Central memory CD8-positive, alpha-beta T cell (primary cell): Measurements from ENCODE around the gene VSIG10L2.
A peak's percentile ranks its signal among the peaks of the same experiment; 100 is the strongest.

Experiments
- ATAC-seq: fragments of 150-1000 bp; cut with Tn5 transposase; replicated peaks from 2 replicates; pipeline ENCODE4 v1.10.0; 2022; ENCODE audit warnings: mild to moderate bottlenecking, moderate FRiP score, moderate number of reproducible peaks; ENCODE audit not compliant: poor library complexity, severe bottlenecking; ENCODE audit errors: extremely low read depth
- DNase-seq, 2 donors: peaks; one replicate each; pipeline ENCODE4 v3.0.0; 2021; ENCODE audit warnings: low spot score in 2 of 2
- H3K27ac Mint-ChIP-seq: one replicate; pipeline ENCODE4 v1.8.0; 2022; ENCODE audit warnings: low read depth, mild to moderate bottlenecking, moderate library complexity, mixed read lengths
- H3K27me3 Mint-ChIP-seq: one replicate; pipeline ENCODE4 v1.8.0; 2022; ENCODE audit warnings: mixed read lengths
- H3K36me3 Mint-ChIP-seq: one replicate; pipeline ENCODE4 v1.8.0; 2022; ENCODE audit warnings: mild to moderate bottlenecking, moderate library complexity, mixed read lengths; ENCODE audit not compliant: insufficient read depth
- H3K4me1 Mint-ChIP-seq: one replicate; pipeline ENCODE4 v1.8.0; 2022; ENCODE audit warnings: mixed read lengths
- H3K4me3 Mint-ChIP-seq: one replicate; pipeline ENCODE4 v1.8.0; 2022; ENCODE audit warnings: mild to moderate bottlenecking, moderate library complexity, mixed read lengths
- H3K9me3 Mint-ChIP-seq: one replicate; pipeline ENCODE4 v1.8.0; 2022; ENCODE audit warnings: mixed read lengths

VSIG10L2 gene

DNA sequence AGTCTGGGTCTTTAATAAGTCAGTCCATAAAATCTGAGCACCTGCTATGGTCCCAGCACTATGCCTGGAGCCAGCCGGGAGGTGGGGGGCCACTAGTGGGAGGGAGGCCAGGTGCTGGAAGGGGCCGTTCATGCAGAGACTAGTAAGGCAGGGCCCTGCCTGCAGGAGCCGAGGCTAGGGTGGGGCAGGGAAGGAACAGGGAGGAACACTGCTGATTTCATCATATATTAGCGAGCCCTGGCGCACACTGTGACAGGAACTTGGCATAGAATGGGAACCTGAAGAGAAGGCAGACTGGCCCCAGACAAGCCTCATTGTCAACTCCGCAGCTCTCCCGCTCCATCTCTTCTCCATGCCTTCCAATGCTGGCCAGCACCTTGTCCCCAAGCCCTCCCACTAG, 7.1 kb downstream of the VSIG10L2 start:
- H3K4me3 Mint-ChIP-seq, result no peak overlapping the region
- H3K4me1 Mint-ChIP-seq, result peaks cover 5% of the 10 kb centered on the region
- DNase-seq (no peak), ATAC-seq (no peak)
- H3K9me3 Mint-ChIP-seq, result no peaks in the 10 kb centered on the region
- peaks cover 2% of the 10 kb centered on the region for H3K36me3 Mint-ChIP-seq
- H3K27me3 Mint-ChIP-seq, result peaks cover 17% of the 10 kb centered on the region
- no peak overlapping the region for H3K27ac Mint-ChIP-seq

DNA sequence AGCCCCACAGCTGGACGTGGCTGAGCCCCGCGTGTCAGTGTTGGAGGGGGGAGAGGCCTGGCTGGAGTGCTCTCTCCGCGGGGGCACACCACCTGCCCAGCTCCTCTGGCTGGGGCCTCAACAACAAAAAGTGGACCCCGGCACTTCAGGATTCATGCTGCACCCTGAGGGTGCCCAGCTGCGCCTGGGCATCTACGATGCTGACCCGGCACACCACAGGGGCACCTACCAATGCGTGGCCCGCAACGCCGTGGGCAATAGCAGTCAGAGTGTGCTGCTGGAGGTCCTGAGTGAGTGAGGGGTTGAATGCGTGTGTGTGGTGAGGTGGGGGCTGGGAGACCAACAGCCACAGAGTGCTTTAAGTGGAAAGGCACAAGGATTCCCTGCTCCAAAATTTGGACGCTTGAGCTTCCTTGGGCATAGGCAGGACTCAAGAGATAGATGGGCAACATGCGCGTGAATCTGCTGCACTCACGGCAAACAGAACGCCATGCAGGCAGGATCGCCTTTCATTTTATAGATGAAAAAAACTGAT, 7.6 kb downstream of the VSIG10L2 start:
- no peak for DNase-seq
- Mint-ChIP-seq H3K4me1 (peaks cover 6% of the 10 kb centered on the region), H3K4me3 (no peak overlapping the region), H3K9me3 (no peaks in the 10 kb centered on the region), H3K27ac (no peak overlapping the region), H3K36me3 (peaks cover 2% of the 10 kb centered on the region), H3K27me3 (peaks cover 19% of the 10 kb centered on the region)
- no peak for ATAC-seq

DNA sequence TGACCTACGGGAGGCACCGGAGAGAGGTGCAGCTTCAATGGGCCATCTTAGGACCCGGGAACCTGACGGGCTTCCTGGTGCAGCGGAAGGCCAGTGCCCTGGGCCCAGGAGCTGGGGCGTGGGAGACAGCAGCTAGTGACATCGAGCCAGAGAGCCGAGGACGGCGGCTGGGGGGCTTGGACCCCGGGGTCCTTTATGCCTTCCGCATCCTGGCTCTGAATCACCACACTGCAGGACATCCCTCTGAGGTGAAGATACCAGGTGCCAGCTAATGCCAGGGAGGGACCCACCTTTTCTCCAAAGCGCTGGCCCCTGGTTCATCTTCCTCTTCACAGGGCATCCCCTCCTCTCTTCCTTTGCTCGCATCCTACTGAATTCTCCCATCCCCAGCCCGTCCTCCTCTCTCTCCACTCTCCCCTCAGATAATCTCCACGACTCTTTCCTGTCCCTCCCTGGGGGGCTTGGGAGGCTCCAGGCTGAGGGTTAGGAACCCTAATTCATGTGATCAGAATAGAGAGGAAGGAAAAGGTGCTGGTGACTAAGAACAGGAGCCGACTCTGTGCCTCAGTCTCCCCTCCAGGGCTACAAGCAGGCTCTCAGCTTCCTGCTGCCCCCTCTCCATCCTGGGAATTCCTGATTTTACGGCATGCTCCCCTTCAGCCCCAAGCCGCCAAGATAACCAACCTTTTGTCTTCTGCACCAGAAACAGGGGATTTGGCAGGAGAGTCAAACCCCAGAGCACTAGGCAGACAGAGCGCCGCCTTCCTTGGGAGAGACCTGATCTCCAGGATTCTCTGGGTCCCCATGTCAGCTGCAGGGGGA, 8.5 kb downstream of the VSIG10L2 start:
- H3K4me3 Mint-ChIP-seq, result no peak overlapping the region
- H3K9me3 Mint-ChIP-seq, result no peaks in the 10 kb centered on the region
- peaks cover 6% of the 10 kb centered on the region for H3K4me1 Mint-ChIP-seq
- ATAC-seq, result no peak
- H3K27me3 Mint-ChIP-seq, result peaks cover 19% of the 10 kb centered on the region
- no peak overlapping the region for H3K27ac Mint-ChIP-seq
- DNase-seq, result no peak
- H3K36me3 Mint-ChIP-seq, result no peaks in the 10 kb centered on the region

DNA sequence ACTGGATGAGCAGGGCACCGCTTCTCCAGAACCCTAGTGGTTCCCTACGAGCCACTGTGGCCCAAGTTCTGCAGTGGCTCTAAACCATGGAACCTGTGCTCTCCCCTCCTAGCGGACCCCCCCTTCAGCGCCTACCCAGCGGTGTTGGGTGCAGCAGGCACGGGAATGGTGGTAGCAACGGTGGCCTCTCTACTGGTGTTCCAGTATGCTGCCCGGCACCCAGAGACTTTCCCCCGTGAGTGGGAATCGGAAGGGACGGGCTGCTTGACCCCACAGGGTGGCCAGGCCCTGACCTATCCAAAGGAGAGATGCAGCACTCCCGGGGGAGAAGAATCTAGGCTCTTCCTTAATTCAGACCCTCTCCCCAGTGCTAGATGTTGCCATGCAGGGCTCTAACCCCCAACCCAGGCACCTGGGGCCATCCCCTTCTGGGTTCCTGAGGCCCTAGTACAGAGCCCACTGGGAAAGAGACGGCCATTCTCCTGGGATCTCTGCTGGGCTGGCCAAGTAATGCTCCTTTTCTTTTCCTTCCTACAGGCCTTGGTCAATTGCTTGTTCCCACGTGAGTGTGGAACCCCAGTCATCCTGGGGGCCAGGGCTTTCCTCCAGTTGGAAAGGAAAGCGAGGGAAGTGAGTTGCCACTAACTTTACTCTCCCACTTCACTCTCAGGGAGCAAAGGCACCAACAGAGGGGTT, 9.2 kb downstream of the VSIG10L2 start:
- Mint-ChIP-seq H3K27me3 (peaks cover 19% of the 10 kb centered on the region), H3K9me3 (no peaks in the 10 kb centered on the region), H3K36me3 (no peaks in the 10 kb centered on the region), H3K4me3 (no peak overlapping the region), H3K27ac (no peak overlapping the region), H3K4me1 (peaks cover 6% of the 10 kb centered on the region)
- DNase-seq (no peak), ATAC-seq (no peak)

DNA sequence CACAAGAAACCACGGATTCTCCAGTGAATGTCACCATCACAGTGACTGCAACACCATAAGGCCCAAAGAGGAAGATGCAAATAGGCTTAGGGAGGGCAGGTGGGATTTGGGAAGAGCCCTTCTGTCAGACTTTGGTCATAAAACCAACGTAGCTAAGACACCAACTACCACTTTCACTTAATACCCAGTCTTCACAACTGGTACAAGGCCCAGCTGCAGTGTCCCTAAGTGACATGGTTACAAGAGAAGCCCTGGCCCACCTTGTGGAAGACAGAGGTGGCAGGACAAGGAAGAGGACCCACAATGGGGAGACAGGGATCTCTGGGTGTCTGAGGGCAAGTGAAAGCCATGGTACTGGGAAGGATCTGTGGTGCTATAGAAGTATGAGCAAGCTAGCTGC, 10.0 kb downstream of the VSIG10L2 start:
- H3K4me3 Mint-ChIP-seq, result no peak overlapping the region
- ATAC-seq (no peak), DNase-seq (no peak)
- peaks cover 19% of the 10 kb centered on the region for H3K27me3 Mint-ChIP-seq
- no peaks in the 10 kb centered on the region for H3K9me3 Mint-ChIP-seq
- H3K4me1 Mint-ChIP-seq, result peaks cover 6% of the 10 kb centered on the region
- no peak overlapping the region for H3K27ac Mint-ChIP-seq
- no peaks in the 10 kb centered on the region for H3K36me3 Mint-ChIP-seq

DNA sequence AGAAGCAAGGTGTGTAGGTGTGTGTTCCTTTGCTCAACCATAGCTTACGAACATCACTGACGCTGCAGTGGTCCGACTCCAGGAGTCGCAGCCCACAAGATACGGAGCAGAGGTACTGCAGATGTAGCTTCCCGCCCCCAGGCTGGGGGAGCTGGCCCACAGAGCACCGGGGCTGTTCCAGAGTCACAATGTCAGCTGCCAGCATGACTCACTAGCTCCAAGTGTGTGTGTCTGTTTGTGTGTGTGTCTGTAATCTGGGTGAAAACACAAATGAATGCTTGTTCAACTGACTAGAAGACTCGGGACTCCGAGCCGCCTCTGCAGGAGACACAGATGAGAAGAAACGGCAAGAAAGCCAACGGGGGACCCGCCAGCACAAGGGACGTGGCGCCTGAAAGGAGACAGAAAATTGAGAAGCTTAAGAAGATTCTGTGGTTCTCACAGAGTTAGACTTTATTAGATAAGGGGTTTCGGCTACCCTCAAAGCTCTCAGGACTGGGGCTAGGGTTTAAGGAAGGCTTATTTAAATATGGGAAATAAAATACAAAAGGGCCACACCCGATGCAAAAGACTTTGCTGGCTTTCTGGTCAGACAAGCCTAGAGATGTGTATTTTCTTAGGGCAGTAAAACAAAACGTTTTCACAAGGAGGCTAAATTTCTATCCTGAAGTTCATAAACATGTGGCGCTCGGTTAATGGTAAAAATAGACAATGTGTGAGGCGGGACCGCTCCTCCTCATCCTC, 10.7 kb downstream of the VSIG10L2 start:
- peaks cover 6% of the 10 kb centered on the region for H3K4me1 Mint-ChIP-seq
- H3K27ac Mint-ChIP-seq, result no peak overlapping the region
- no peak overlapping the region for H3K4me3 Mint-ChIP-seq
- no peak for ATAC-seq
- H3K27me3 Mint-ChIP-seq, result peaks cover 12% of the 10 kb centered on the region
- no peaks in the 10 kb centered on the region for H3K36me3 Mint-ChIP-seq
- DNase-seq, result no peak
- no peaks in the 10 kb centered on the region for H3K9me3 Mint-ChIP-seq

DNA sequence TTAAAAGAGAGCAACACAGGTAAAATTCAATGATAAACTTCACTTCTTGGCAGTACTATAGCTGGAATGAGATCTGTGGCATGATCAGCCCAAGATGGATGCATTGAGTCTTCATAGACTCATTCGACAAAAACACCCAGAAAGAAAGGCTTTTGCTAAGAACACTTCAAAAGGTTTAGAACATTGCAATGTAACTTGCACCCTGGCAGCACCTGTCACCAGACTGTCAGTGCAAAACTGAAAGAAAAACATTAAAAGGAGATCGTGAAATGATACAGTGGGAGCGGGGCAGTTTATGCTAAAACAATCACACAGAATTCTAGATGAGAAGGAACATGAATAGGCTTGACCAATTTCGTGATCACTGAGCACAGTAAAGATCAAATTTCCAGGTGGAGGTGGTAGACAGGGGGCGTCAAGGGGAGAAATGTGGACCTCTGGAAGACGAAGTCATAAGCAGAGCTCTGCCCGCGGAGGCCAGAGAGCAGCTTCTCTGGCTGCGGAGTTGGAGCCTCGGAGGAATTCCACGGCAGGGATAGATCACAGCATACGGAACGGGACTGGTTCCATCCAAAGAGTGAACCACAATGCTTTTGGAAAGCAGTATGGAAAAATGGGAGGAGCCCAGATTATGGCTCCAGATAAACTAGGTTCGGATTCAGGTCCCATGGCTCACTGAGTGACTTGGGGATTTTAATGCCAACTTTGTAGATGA, 11.9 kb downstream of the VSIG10L2 start:
- no peak for ATAC-seq
- Mint-ChIP-seq H3K36me3 (no peaks in the 10 kb centered on the region), H3K27me3 (peaks cover 15% of the 10 kb centered on the region), H3K4me1 (peaks cover 6% of the 10 kb centered on the region), H3K4me3 (peak overlapping the region; percentile 52), H3K9me3 (peaks cover 6% of the 10 kb centered on the region), H3K27ac (peak overlapping the region; percentile 2)
- DNase-seq, result no peak

DNA sequence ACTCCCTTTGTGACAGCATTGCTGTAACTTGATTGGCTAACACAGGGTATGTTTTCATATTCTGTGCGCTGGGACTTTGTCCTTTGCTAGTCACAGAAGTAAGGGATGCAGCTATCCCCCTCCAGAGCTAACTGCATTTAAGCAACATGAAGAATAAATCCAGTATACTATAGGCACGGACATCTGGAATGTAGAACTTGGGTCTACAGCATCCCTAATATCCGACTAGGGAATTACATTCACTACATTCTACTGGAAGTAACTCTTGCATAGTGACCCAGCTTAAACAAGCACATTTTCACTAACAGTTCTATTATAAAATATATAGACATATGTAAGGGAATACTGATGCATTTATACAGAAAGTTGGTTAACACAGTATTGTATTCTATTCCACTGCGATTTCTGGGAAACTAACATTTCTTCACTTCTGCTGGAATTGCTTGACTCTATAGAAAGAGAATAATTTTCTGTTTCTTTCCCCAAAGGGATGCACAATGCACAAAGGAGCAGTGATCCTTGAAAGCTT, 13.1 kb downstream of the VSIG10L2 start:
- H3K4me3 Mint-ChIP-seq, result no peak overlapping the region
- ATAC-seq (no peak), DNase-seq (no peak)
- no peaks in the 10 kb centered on the region for H3K36me3 Mint-ChIP-seq
- peaks cover 20% of the 10 kb centered on the region for H3K27me3 Mint-ChIP-seq
- peaks cover 6% of the 10 kb centered on the region for H3K4me1 Mint-ChIP-seq
- H3K27ac Mint-ChIP-seq, result no peak overlapping the region
- peaks cover 10% of the 10 kb centered on the region for H3K9me3 Mint-ChIP-seq

DNA sequence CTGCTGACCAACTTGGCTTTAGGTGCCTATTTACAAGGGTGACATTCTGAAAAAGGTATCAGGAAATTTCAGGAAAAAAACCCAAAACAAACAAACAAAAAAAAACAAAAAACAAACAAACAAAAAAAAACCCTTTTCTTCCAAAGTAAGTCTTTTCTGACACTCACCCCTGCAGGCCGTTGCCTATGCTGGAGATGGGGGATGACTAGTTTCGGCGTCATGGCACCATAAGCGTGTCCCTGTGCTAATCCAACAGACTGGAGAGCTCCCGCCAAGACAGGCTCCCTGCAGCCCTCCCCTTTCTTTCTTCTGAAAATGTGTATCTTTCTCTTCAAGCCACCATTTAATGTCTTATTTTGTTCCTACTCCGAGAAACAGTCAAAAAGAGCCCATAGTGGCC, 13.7 kb downstream of the VSIG10L2 start:
- H3K36me3 Mint-ChIP-seq, result no peaks in the 10 kb centered on the region
- ATAC-seq (no peak), DNase-seq (no peak)
- H3K27ac Mint-ChIP-seq, result no peak overlapping the region
- peaks cover 26% of the 10 kb centered on the region for H3K27me3 Mint-ChIP-seq
- H3K9me3 Mint-ChIP-seq, result peaks cover 10% of the 10 kb centered on the region
- no peak overlapping the region for H3K4me3 Mint-ChIP-seq
- H3K4me1 Mint-ChIP-seq, result peaks cover 6% of the 10 kb centered on the region

DNA sequence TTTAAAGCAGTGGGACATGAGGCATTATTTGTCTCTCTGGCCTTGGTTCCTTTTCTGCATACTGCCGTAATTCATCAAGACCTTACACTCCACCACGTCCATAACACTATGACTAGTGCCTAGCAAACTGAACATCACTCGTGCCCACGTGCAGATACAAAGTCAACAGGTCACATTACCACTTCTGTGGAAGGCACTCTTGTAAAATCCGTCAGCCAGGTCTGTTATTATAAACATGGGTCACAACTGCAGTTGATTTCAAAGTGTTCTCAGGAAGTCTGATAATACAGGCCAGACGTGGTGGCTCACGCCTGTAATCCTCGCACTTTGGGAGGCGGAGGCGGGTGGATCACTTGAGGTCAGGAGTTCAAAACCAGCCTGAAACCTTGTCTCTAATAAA, 14.1 kb downstream of the VSIG10L2 start:
- Mint-ChIP-seq H3K4me3 (no peak overlapping the region), H3K27me3 (peaks cover 26% of the 10 kb centered on the region), H3K9me3 (peaks cover 10% of the 10 kb centered on the region), H3K27ac (no peak overlapping the region), H3K36me3 (no peaks in the 10 kb centered on the region), H3K4me1 (peaks cover 6% of the 10 kb centered on the region)
- DNase-seq (no peak), ATAC-seq (no peak)

DNA sequence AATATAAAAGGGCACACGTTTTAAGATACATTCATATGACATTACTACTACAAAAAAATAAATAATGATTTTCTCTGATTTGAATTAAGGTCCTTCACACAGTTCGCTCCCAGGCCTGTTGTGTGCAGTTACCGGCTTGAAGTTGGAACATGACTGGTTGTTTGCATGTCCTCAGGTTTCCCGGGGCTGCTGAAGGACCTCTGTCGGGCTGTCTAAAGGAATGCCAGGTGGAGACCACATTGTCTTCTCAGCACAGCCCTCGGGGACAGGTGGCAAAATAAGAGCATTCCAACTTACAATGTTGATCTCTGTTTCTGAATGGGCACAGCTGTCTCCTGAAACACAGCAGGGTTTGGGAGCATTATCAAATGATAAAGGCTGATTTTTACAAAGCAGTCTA, 14.9 kb downstream of the VSIG10L2 start:
- Mint-ChIP-seq H3K27me3 (peaks cover 26% of the 10 kb centered on the region), H3K4me1 (peaks cover 6% of the 10 kb centered on the region), H3K4me3 (no peak overlapping the region), H3K27ac (no peak overlapping the region), H3K9me3 (peaks cover 10% of the 10 kb centered on the region), H3K36me3 (no peaks in the 10 kb centered on the region)
- ATAC-seq, result no peak
- no peak for DNase-seq

DNA sequence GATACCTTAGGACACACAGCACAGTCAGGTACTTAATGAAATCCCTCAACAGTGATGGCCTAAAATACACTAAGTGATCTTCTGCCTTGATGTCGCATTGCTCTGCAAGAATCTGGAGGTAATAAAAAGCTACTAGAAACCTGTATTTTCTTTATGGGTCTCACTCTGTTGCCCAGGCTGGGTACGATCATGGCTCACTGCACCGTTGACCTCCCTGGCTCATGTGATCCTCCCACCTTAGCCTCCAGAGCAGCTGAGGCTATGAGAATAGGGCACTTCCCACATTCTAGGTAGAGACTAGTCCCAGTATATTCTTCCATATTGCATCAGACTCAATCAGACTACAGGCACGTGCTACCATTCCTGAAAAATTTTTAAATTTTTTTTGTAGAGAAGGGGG, 21.7 kb downstream of the VSIG10L2 start:
- Mint-ChIP-seq H3K27ac (no peak overlapping the region), H3K4me3 (no peak overlapping the region), H3K4me1 (no peaks in the 10 kb centered on the region), H3K36me3 (no peaks in the 10 kb centered on the region), H3K9me3 (peaks cover 6% of the 10 kb centered on the region), H3K27me3 (peaks cover 15% of the 10 kb centered on the region)
- no peak for ATAC-seq
- no peak for DNase-seq
